ENCODE data around the gene SPDL1. TPM values are rescaled to one million over a fixed set of nuclear protein-coding genes. Genes with fewer than 3 reads are reported as not detected.
A peak's percentile ranks its signal among the peaks of the same experiment; 100 is the strongest.

The SPDL1 gene
- total and polyA plus RNA-seq, 2 experiments from 2014 or later, result 17.9 to 27.3 TPM

DNA sequence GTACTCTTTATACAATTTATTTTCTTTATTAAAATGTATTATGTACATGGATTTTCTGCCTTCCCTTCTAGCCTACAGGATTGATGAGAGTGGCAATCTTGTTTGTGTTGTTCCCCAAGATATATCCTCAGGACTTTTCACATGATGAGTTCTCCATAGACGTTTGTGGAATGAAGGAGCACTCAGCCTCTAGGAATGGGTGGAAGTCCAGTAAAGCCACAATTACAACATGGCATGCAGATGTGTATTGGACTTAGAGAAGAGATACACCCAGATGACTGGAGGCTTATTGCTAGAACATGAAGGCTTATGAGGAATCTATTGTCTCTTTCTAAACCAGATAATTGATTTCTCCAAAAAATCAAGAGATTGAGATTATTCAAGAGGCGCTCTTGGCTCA, 45.3 kb downstream of the SPDL1 start:
- Histone ChIP-seq H3K79me2 (no peaks in the 10 kb centered on the region), H3K9me3 (ENCODE audit: low read depth) (no peaks in the 10 kb centered on the region), H3K4me2 (no peak overlapping the region), H3K36me3 (replicated peaks; ENCODE audit: insufficient read depth, low read depth) (no peaks in the 10 kb centered on the region), H4K20me1 (ENCODE audit: insufficient read depth, poor library complexity, severe bottlenecking) (no peaks in the 10 kb centered on the region), H3K9me2 (replicated peaks; ENCODE audit: insufficient read depth) (no peaks in the 10 kb centered on the region), H3K4me1 (ENCODE audit: insufficient read depth) (no peaks in the 10 kb centered on the region), H3K27me3 (no peaks in the 10 kb centered on the region), H2AFZ (no peak overlapping the region), H3K27ac (no peak overlapping the region), H3K4me3 (no peak overlapping the region)
- 81% methylated on average over 2 of the region's 2 CpGs for WGBS (ENCODE audit: low lambda C conversion rate, missing lambda C conversion rate)
- DNase-seq (ENCODE audit: low spot score), result no peak
- TF ChIP-seq EZH2 (IDR thresholded peaks at IDR 0.05; ENCODE audit: borderline replicate concordance), result no peak
- no peak for TF ChIP-seq EZH2phosphoT487 (IDR thresholded peaks at IDR 0.05; ENCODE audit: low read depth, severe bottlenecking, unreplicated experiment)
- no peak for TF ChIP-seq CTCF (IDR thresholded peaks at IDR 0.05; ENCODE audit: poor library complexity)

DNA sequence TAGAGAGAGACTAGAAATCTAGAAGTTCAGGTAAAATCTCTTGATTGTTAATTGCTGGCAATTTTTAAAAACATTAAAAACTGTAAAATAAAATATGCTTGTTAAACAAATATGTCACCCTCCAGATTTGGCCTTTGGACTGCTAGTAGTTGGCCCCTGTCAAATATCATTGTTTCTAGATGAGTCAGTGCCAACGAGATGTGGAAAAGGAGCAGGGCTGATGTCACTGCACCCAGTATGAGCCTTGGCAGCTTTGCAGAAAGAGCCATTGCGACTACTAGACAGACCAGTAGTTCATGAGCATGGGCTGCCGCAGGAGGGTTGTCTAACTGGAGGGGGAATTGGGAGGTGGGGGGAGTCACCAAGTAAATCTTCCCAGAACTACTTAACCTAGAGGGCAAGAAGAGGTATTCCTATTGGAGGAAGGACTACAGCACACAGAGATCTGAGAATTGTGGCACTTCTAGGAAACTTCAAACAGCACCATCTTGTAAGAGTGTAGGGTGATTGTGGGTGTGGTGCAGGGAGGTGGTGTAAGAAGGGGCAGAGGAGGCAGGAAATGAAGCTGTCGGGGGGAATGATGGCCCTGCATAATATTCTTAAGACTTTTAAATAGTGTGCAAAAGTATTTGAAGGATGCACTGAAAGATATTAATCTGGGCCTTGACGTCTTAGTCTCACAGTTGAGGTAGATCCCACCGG, 46.4 kb downstream of the SPDL1 start:
- H4K20me1 ChIP-seq (ENCODE audit: insufficient read depth, poor library complexity, severe bottlenecking), result no peaks in the 10 kb centered on the region
- H3K9me2 ChIP-seq (replicated peaks; ENCODE audit: insufficient read depth), result no peaks in the 10 kb centered on the region
- no peaks in the 10 kb centered on the region for H3K27me3 ChIP-seq
- no peak overlapping the region for H2AFZ ChIP-seq
- H3K27ac ChIP-seq, result peak overlapping the region; percentile 33
- no peaks in the 10 kb centered on the region for H3K9me3 ChIP-seq (ENCODE audit: low read depth)
- H3K4me2 ChIP-seq, result no peak overlapping the region
- H3K36me3 ChIP-seq (replicated peaks; ENCODE audit: insufficient read depth, low read depth), result no peaks in the 10 kb centered on the region
- no peak overlapping the region for H3K4me3 ChIP-seq
- TF ChIP-seq CTCF (IDR thresholded peaks at IDR 0.05; ENCODE audit: poor library complexity) (no peak), EZH2phosphoT487 (IDR thresholded peaks at IDR 0.05; ENCODE audit: low read depth, severe bottlenecking, unreplicated experiment) (no peak), EZH2 (IDR thresholded peaks at IDR 0.05; ENCODE audit: borderline replicate concordance) (no peak)
- peak; percentile 49 for DNase-seq (ENCODE audit: low spot score)
- WGBS (ENCODE audit: low lambda C conversion rate, missing lambda C conversion rate), result 80% methylated on average over 6 of the region's 6 CpGs
- no peaks in the 10 kb centered on the region for H3K4me1 ChIP-seq (ENCODE audit: insufficient read depth)
- H3K79me2 ChIP-seq, result no peaks in the 10 kb centered on the region

DNA sequence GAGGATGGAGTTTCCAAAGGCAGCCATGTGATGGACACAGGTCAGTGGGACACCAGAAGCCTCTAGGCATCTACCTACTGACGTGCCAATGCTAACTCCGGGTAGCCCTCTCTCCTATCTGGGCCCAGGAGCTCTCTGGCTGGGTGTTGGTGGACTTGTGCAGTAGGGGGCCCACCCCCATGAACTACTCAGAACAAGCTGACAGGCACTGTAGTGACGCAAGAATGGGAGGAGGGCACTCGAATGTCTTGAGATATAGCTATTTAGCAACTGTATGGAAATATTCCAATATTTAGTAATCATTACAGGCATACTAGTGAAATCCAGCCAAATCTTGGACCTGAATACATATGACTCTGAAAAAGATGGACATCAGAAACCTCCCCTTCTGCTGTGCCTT, 47.8 kb downstream of the SPDL1 start:
- no peaks in the 10 kb centered on the region for H3K9me2 ChIP-seq (replicated peaks; ENCODE audit: insufficient read depth)
- H3K4me2 ChIP-seq, result no peak overlapping the region
- WGBS (ENCODE audit: low lambda C conversion rate, missing lambda C conversion rate), result 92% methylated on average over 4 of the region's 4 CpGs
- no peak overlapping the region for H2AFZ ChIP-seq
- no peak overlapping the region for H3K27ac ChIP-seq
- no peak overlapping the region for H3K4me3 ChIP-seq
- no peaks in the 10 kb centered on the region for H3K36me3 ChIP-seq (replicated peaks; ENCODE audit: insufficient read depth, low read depth)
- H3K4me1 ChIP-seq (ENCODE audit: insufficient read depth), result no peaks in the 10 kb centered on the region
- no peaks in the 10 kb centered on the region for H3K9me3 ChIP-seq (ENCODE audit: low read depth)
- TF ChIP-seq EZH2 (IDR thresholded peaks at IDR 0.05; ENCODE audit: borderline replicate concordance) (no peak), EZH2phosphoT487 (IDR thresholded peaks at IDR 0.05; ENCODE audit: low read depth, severe bottlenecking, unreplicated experiment) (no peak), CTCF (IDR thresholded peaks at IDR 0.05; ENCODE audit: poor library complexity) (no peak)
- H3K79me2 ChIP-seq, result no peaks in the 10 kb centered on the region
- peaks cover 5% of the 10 kb centered on the region for H3K27me3 ChIP-seq
- no peaks in the 10 kb centered on the region for H4K20me1 ChIP-seq (ENCODE audit: insufficient read depth, poor library complexity, severe bottlenecking)
- no peak for DNase-seq (ENCODE audit: low spot score)

Measured in hepatocyte (in vitro differentiated cells).